ENCODE measurements around the gene SCFD1.

SCFD1 gene

GRCh38 chr14:30581283-30581625 lies 40.9 kb upstream of the SCFD1 start:
- Histone ChIP-seq H3K4me1 (peaks cover 0 to 11% (median 0%) of the 10 kb centered on the region in 10 experiments; a peak in 5 of 20 replicates), H3K9me3 (replicated peaks in 1 of 11) (peaks cover 38 to 79% (median 60%) of the 10 kb centered on the region in 11 experiments), H3K4me3 (no peak overlapping the region), H3K4me2 (no peak overlapping the region), H3K36me3 (peaks cover 41 to 86% (median 65%) of the 10 kb centered on the region in 11 experiments), H3K9ac (no peak overlapping the region), H3K27me3 (no peaks in the 10 kb centered on the region), H4K20me1 (peaks cover 0 to 77% (median 45%) of the 10 kb centered on the region in 11 experiments; a peak in 13 of 22 replicates), H3K27ac (no peak overlapping the region)
- no peak for TF ChIP-seq Cebpa-rat (IDR thresholded peaks at IDR 0.05)

GRCh38 chr14:30582376-30582775 lies 39.7 kb upstream of the SCFD1 start:
- Histone ChIP-seq H3K36me3 (peaks cover 46 to 92% (median 73%) of the 10 kb centered on the region in 11 experiments), H3K4me1 (peaks cover 0 to 5% (median 0%) of the 10 kb centered on the region in 10 experiments; a peak in 5 of 20 replicates), H3K27me3 (no peaks in the 10 kb centered on the region), H3K9me3 (replicated peaks in 1 of 11) (peaks cover 37 to 68% (median 53%) of the 10 kb centered on the region in 11 experiments), H3K4me2 (no peak overlapping the region), H3K9ac (no peak overlapping the region), H4K20me1 (peaks cover 0 to 71% (median 41%) of the 10 kb centered on the region in 11 experiments; a peak in 13 of 22 replicates), H3K27ac (no peak overlapping the region), H3K4me3 (no peak overlapping the region)
- TF ChIP-seq Cebpa-rat (IDR thresholded peaks at IDR 0.05) = no peak

GRCh38 chr14:30584058-30584630 lies 38.0 kb upstream of the SCFD1 start:
- Histone ChIP-seq H3K27ac (no peak overlapping the region), H3K36me3 (peaks cover 61 to 98% (median 87%) of the 10 kb centered on the region in 11 experiments), H3K9ac (no peak overlapping the region), H3K4me1 (no peaks in the 10 kb centered on the region), H3K4me3 (no peak overlapping the region), H3K9me3 (replicated peaks in 1 of 11) (peaks cover 35 to 59% (median 47%) of the 10 kb centered on the region in 11 experiments), H3K4me2 (no peak overlapping the region), H4K20me1 (peaks cover 0 to 60% (median 32%) of the 10 kb centered on the region in 11 experiments; a peak in 12 of 22 replicates), H3K27me3 (no peaks in the 10 kb centered on the region)
- TF ChIP-seq Cebpa-rat (IDR thresholded peaks at IDR 0.05) = no peak

- Histone ChIP-seq H4K20me1 (peaks cover 0 to 50% (median 24%) of the 10 kb centered on the region in 11 experiments; a peak in 12 of 22 replicates), H3K36me3 (peaks cover 72 to 98% (median 91%) of the 10 kb centered on the region in 11 experiments), H3K27me3 (no peaks in the 10 kb centered on the region), H3K9me3 (replicated peaks in 1 of 11) (peaks cover 35 to 55% (median 44%) of the 10 kb centered on the region in 11 experiments), H3K4me1 (no peaks in the 10 kb centered on the region), H3K27ac (no peak overlapping the region), H3K4me2 (no peak overlapping the region), H3K9ac (no peak overlapping the region), H3K4me3 (no peak overlapping the region)
- no peak for TF ChIP-seq Cebpa-rat (IDR thresholded peaks at IDR 0.05)
These were observed 36.9 kb upstream of the SCFD1 start for GRCh38 chr14:30585204-30585603.

GRCh38 chr14:30587141-30587540 lies 35.0 kb upstream of the SCFD1 start:
- Histone ChIP-seq H4K20me1 (peaks cover 0 to 41% (median 11%) of the 10 kb centered on the region in 11 experiments; a peak in 10 of 22 replicates), H3K9ac (no peak overlapping the region), H3K27ac (no peak overlapping the region), H3K4me1 (no peaks in the 10 kb centered on the region), H3K36me3 (peaks cover 84 to 98% (median 92%) of the 10 kb centered on the region in 11 experiments), H3K27me3 (no peaks in the 10 kb centered on the region), H3K4me2 (no peak overlapping the region), H3K4me3 (no peak overlapping the region), H3K9me3 (replicated peaks in 1 of 11) (peaks cover 31 to 37% (median 32%) of the 10 kb centered on the region in 11 experiments)
- TF ChIP-seq Cebpa-rat (IDR thresholded peaks at IDR 0.05) = no peak

GRCh38 chr14:30588873-30589272 lies 33.2 kb upstream of the SCFD1 start:
- TF ChIP-seq Cebpa-rat (IDR thresholded peaks at IDR 0.05) = no peak
- H3K27ac ChIP-seq = no peak overlapping the region
- H3K36me3 ChIP-seq = peaks cover 75 to 94% (median 86%) of the 10 kb centered on the region in 11 experiments
- peaks cover 13 to 20% (median 15%) of the 10 kb centered on the region in 11 experiments for H3K9me3 ChIP-seq (replicated peaks in 1 of 11)
- no peak overlapping the region for H3K4me2 ChIP-seq
- H3K27me3 ChIP-seq = no peaks in the 10 kb centered on the region
- peaks cover 0 to 35% (median 9%) of the 10 kb centered on the region in 11 experiments; a peak in 8 of 22 replicates for H4K20me1 ChIP-seq
- H3K4me3 ChIP-seq = no peak overlapping the region
- H3K4me1 ChIP-seq = no peaks in the 10 kb centered on the region
- no peak overlapping the region for H3K9ac ChIP-seq

- H3K36me3 ChIP-seq = peaks cover 58 to 93% (median 79%) of the 10 kb centered on the region in 11 experiments
These were observed 25.2 kb upstream of the SCFD1 start for GRCh38 chr14:30596935-30597334.

GRCh38 chr14:30597504-30597903 lies 24.6 kb upstream of the SCFD1 start:
- Histone ChIP-seq H3K4me3 (no peak overlapping the region), H3K9ac (no peak overlapping the region), H3K36me3 (peaks cover 60 to 94% (median 82%) of the 10 kb centered on the region in 11 experiments), H3K27ac (no peak overlapping the region), H3K4me1 (peaks cover 0 to 16% (median 0%) of the 10 kb centered on the region in 10 experiments; a peak in 5 of 20 replicates), H3K9me3 (replicated peaks in 1 of 11) (no peaks in the 10 kb centered on the region), H3K27me3 (no peaks in the 10 kb centered on the region), H4K20me1 (no peaks in the 10 kb centered on the region; a peak in 2 of 22 replicates), H3K4me2 (no peak overlapping the region)
- no peak for TF ChIP-seq Cebpa-rat (IDR thresholded peaks at IDR 0.05)

More at GRCh38 chr14:30596935-30597334, 25.2 kb upstream of the SCFD1 start:
- H3K9ac ChIP-seq = no peak overlapping the region
- H3K9me3 ChIP-seq (replicated peaks in 1 of 11) = no peaks in the 10 kb centered on the region
- no peak overlapping the region for H3K4me2 ChIP-seq
- no peak overlapping the region for H3K27ac ChIP-seq
- H3K4me1 ChIP-seq = peaks cover 0 to 16% (median 0%) of the 10 kb centered on the region in 10 experiments; a peak in 4 of 20 replicates
- no peak for TF ChIP-seq Cebpa-rat (IDR thresholded peaks at IDR 0.05)
- H3K27me3 ChIP-seq = no peaks in the 10 kb centered on the region
- no peak overlapping the region for H3K4me3 ChIP-seq
- H4K20me1 ChIP-seq = no peaks in the 10 kb centered on the region; a peak in 1 of 22 replicates

- Histone ChIP-seq H3K4me1 (peaks cover 0 to 16% (median 0%) of the 10 kb centered on the region in 10 experiments; a peak in 5 of 20 replicates), H3K9me3 (replicated peaks in 1 of 11) (no peaks in the 10 kb centered on the region), H4K20me1 (no peaks in the 10 kb centered on the region; a peak in 1 of 22 replicates), H3K27me3 (no peaks in the 10 kb centered on the region), H3K4me3 (no peak overlapping the region), H3K27ac (no peak overlapping the region), H3K9ac (no peak overlapping the region), H3K4me2 (no peak overlapping the region), H3K36me3 (peaks cover 74 to 100% (median 93%) of the 10 kb centered on the region in 11 experiments)
- no peak for TF ChIP-seq Cebpa-rat (IDR thresholded peaks at IDR 0.05)
These were observed 20.9 kb upstream of the SCFD1 start for GRCh38 chr14:30600922-30601918.
